HS-5 (cell line): ENCODE results near the gene SPTAN1.
A peak's percentile ranks its signal among the peaks of the same experiment; 100 is the strongest.
"Not testable (repeated sequence)": the region's sequence is repeated elsewhere in the genome, so short reads cannot be mapped to it uniquely, and the experiment has no call there.

ENCODE experiments used
- DNase-seq: peaks from one replicate; pipeline ENCODE4 v3.0.0-alpha.2; 2012; ENCODE audit warnings: low read depth

The SPTAN1 gene

DNA sequence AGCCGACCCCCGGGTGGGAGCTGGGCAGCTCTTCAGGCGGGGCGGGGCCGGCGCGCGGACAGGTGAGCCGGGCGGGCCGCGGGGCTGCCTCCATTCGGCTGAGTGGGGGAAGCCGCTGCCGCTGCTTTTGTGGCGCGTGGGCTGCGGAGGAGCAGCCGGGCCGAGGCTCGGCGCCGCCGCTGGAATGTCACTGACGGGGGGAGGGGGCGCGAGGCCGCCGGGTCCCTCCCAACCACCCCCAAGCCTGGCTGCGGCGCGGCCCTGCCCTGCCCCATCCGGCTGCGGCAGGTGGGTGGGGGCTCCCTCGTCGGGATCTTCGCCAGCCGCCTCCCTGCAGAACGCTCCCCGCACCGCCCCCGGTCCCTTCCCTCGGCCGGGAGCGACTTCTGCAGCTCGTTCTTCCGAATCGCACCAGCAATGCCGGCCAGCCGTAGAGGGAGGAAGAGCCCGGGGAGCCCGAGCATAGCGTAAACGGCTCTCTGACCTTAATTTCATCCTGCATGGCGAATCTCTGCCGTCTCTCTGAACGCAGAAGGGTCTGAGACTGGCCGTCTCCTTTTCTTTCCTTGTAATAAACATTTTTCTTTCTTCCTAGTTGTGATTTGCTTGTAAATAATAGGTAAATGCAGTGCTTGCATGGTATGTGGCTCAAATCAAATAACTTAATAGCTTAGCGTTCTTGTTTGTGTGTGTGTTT lies 505 bp downstream of the SPTAN1 start:
- DNase-seq, result no peak

DNA sequence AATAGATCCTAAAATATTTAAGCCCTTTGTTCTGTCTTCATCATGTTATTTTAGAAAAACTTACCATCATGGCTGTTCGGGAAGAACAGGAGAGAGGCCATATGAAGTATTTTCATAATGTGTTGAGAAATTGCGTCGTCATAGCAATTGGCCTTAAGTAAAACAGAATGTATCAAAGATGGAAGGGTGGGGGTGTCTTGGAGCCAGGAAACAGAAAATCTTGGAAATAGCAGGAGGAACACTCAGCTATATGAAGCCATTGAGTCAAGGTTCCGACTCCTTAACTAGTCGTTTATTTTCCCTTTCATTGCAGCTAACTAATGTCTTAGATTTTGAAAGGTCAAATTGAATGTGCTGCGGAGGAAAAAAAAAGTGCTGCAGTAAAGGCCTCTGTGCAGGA lies 1.3 kb downstream of the SPTAN1 start:
- DNase-seq, result peak; percentile 50

DNA sequence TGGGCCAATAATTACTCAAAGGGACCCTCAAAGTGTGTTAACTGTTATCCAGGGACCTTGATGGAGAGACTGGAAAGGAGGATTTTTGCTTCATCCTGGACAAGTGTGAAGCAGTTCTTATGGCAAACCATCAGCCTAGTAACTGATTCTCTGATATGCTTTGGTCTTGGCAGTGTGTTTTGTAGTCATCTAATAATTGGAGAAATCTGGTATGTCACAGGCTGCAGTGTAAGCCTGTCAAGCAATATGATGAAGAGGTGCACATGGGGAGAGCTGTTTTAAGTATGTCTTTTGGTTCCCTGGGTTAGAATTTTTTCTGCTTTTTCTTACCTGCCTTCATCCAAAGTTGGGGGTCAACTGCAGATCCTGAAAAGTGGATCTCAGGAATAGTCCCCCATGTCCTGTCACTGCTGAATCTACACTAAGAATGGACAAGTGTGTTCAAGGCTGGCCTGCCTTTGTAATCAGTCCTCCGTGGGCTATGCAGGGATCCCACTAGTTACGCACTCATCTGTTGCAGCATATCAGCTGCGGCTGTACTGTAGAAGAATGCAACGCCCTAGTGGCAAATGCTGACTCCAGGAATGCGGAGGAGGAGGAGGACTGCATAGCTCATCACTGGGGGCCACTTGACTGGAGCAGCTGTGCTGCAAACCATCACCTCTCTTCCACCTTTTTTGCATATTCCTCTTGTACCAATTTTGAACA lies 1.9 kb downstream of the SPTAN1 start:
- peak; percentile 88 for DNase-seq

DNA sequence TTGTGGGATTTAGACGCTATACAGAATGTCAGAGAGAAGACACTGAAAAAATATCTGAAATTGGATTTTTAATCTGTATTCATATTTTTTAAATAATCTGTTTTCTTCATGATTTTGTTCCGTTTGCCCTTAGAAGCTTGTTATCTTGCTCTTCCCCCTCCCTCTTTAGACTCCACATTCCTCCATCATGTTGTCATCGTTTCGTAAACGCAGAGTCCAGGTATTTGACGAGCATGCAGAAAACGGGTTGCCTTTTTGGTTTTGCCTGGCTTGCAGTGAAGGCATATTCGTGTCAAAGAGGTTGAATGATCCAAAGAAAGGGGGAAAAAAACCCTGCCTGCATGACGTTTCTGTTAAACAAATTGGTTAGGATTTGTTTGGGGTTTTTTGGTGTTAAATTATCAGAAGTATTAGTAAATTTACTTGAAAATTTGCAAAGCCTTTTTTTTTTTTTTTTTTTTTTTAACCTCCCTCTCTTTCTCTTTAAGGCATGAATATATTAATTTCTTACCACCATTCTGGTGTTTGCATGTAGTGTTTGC lies 2.9 kb downstream of the SPTAN1 start:
- DNase-seq, result peak; percentile 73

DNA sequence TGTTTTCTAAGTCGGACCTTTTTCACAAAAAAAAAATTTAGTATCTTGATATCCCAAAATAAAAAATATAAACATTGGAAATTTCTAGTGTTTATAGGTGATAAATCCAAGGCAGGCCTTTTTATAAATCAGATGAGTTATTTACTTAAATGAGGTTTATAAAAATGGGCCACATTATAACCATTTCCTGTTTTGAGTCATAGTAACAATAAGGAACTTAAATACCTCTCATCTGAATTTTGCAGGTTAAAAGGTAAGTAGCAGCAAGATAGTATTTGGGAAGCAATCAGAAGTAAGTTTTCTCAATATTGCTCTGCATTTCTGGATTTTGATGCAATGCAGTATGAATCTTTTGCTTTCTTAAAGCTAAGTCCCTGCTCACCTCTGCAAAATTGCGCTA lies 3.9 kb downstream of the SPTAN1 start:
- no peak for DNase-seq

DNA sequence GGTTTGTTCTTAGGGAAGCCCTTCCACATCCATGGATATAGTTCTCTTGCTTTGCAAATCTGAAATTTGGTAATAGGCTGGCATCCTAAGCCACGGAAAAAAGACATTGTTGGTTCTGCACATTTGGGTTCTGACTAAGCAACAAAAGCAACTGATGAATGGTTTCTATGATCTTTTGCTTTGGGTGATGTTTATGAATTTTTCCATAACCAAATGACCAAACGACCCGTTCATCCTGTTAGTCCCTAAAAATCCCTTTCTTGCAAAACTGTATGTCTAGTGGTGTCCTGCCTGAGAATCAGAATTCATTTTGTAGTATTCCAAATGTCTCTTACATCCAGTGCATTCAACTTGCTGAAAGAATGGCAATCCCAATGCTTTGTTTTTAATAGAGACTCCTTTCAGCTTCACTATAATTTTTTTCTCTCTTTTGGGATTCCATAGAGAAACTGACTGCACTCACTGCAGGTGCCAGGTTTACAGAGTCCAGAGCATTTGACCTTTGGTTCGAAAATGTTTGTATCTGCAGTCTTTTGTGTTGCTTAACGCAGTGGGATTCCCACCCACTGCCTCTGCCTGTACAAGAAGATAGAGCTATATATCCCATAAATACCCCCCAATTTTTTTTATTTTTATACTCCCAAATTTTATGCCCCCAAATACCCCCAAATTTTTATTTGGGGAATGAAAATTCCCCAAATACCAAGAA lies 4.7 kb downstream of the SPTAN1 start:
- no peak for DNase-seq

DNA sequence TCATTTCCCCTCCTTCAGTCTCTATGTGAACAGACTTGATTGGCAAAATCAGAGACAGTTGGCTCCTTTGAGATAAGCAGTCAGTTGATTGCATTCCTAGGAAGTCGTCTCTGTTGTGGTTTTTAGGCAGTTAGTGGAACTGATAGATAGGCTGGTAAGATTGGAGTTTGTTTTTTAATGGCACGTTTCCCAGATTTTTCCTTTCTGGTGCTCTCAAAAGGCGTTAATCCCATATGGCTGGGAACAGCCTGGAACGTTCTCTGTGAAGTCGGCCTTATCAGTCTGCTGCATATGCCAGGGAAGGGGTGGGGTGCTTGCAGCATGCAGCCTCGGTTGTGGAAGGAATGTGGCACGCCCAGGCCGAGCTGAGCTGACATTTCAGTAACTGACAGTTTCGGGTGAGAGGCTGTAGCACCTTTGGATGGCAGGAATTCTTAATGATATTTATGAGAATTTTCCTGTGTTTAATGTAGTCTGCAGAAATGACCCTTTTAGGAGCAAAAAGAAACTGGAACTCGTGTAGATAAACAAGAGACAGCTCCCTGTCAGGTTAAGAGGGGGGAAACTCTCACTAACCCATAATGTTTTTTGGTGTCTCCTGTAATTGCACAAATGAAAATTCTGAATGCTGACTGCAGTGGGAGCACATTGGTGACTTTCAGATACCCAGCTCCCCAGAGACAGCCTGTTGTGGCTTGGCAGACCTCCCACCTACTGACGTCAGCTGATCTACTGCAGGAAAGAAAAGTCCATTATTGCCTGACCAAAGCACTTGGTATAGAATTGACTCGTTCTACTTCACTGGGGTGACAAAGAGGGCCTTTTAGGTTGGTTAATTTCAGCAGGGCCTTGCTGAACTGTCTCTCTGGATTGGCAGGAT lies 6.3 kb downstream of the SPTAN1 start:
- DNase-seq, result peak; percentile 67

DNA sequence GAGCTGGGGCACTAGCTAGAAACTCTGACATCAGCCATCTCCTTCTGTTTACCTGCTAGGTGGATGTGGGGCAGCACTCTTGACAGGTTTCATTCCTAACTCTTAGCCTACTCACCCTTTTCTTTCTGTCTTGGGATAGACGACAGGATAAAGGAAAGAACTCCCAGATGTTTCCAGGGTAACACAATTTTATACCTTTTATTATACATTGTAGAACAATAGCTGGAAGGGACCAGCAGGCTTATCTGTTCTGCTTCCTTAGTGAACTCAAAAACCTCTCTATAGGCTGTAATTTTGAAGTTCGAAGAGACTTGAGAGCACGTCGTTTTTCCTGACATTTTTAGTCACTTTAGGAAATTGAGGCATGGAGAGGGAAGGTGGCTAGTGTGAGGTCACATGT lies 13.2 kb downstream of the SPTAN1 start:
- no peak for DNase-seq

DNA sequence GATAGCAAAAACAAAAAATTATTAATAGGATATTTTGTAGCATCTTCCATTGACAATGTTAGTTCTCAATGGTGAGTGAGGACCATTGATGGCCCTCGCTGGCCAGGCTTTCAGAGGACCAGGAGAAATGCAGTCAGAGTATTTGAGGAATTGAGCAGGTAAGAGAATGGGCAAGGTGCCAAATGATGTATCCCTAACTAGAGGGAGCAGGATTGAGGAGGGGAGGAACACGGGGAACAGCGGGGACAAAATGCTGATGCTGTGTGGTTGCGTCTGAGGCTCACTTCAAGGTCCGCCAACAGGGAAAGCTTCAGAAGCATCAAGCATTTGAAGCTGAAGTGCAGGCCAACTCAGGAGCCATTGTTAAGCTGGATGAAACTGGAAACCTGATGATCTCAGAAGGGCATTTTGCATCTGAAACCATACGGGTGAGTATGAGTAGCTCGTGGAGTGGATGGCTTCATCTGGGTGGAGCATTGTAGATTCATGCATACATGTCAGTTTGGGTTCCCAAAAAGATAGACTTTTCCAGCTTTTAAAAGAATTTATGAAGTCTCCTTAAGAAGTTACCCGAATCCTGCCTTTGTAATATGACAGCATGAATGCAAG lies 16.2 kb downstream of the SPTAN1 start:
- no peak for DNase-seq

DNA sequence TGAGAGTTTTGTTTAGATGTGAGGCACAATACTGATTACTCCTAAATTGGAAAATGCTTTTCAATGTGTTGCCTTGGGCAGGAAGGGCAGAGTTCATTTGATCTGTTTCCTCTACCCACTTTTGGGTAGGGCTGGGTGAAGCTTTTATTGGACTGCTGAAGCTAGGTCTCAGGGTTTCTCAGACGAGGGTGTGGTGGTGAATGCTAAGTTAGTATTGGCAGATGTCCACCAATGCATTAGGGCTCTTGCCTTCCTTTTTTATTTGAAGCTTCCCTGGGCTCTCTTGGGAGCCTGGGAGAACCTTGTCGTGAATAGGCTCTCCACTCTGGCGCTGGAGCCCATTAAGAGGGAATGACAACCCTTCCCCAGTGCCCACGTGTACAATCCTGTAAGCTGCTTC lies 23.1 kb downstream of the SPTAN1 start:
- DNase-seq, result no peak

DNA sequence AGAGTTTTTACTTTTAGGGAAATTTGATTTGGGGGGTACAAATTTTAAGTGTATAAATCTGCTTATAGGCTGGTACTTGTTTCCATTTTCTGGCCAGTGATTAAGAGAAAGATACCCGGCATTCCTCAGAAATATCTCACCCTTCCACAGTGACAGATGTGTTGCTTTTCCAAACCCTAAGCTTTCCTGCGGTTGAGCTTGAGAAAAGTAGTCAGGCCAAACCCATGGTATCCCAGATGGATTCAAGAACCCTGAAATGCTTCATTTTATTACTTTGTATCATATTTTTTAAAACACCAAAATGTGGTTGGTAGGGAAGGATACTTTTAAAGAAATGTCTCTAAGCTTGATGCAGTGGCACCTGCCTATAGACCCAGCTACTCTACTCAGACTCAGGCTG lies 23.5 kb downstream of the SPTAN1 start:
- no peak for DNase-seq

DNA sequence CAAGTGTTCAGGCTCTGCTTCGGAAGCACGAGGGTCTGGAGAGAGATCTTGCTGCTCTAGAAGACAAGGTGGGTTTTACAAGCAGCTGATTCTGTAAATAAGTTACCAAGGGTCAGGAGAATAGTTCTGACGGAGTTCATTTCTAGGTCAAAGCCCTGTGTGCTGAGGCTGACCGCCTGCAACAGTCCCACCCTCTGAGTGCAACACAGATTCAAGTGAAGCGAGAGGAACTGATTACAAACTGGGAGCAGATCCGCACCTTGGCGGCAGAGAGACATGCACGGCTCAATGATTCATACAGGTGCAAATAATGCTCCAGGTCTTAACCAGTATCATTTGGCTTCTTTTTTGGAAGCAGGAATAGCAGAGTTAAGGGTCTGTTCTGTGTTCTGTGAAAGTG lies 24.8 kb downstream of the SPTAN1 start:
- DNase-seq, result no peak

DNA sequence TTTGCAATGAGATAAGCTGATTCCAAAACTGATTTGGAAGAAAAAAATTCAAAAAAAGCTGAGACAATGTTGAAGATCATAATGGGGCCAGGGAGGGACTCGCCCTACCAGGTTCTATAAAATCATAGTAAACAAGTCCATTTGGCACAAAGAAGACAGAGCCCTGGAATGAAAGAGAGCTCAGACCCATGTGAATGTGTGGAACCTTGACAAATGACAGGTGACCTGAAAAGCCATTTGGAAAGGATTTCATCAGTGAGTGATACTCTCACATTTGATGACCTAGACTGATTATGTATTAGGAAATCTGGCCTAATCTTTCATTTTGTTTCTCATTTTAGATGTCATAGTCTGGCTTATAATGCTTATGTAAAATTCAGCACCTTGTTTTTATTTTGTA lies 26.8 kb downstream of the SPTAN1 start:
- no peak for DNase-seq

DNA sequence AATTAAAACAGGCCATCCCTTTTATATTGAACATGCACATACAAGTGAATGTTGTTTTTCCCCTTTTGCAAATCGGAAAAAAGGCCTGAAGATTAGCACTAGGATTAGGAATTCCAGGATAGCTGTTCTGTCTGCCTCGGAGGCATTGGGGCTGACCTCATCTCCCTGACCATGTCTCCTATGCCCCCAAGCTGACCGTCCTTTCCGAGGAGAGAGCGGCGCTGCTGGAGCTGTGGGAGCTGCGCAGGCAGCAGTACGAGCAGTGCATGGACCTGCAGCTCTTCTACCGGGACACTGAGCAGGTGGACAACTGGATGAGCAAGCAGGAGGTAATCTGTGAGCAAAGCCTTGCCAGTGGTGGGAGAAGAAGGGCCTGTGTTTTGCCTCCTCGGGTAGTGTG lies 28.3 kb downstream of the SPTAN1 start:
- no peak for DNase-seq

DNA sequence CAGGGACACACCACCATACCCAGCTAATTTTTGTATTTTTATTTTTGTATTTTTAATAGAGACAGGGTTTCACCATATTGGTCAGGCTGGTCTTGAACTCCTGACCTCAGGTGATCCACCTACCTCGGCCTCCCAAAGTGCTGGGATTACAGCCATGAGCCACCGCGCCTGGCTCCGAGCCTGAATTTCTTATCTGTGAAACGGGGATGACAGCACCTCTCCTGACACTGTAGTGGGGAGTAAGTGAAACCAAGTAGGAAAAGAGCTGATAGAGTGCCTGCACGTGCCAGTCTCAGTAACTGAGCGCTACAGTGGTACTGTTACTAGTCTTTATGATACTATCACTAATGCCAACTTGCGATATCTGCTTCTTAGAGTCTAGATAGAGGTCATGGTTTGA lies 32.8 kb downstream of the SPTAN1 start:
- not testable (repeated sequence) for DNase-seq

DNA sequence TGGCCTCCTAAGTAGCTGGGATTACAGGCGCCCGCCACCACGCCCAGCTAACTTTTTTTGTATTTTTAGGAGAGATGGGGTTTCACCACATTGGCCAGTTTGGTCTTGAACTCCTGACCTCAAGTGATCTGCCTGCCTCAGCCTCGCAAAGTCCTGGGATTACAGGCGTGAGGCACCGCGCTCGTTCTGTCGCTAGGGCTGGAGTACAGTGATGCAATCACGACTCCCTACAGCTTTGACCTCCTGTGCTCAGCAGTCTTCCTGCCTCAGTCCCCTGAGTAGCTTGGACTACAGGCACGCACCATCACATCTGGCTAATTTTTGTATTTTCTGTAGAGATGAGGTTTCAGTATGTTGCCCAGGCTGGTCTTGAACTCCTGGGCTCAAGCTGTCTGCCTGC lies 34.5 kb downstream of the SPTAN1 start:
- not testable (repeated sequence) for DNase-seq

DNA sequence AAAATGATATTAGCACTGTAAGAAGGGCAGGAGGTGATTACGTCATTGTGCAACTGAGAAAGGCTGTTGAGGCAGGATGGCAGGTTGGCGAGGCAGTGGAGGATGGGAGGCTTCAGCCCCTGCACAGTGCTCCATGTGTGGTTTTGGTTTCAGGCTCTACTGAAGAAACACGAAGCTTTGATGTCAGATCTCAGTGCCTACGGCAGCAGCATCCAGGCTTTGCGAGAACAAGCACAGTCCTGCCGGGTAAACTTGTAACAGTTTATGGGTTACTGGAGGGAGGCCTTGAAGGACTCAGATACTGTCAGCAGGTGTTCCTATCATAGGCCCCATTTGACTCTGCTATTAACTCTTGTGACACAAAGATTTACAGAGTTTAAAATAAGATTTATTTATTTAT lies 35.1 kb downstream of the SPTAN1 start:
- no peak for DNase-seq

DNA sequence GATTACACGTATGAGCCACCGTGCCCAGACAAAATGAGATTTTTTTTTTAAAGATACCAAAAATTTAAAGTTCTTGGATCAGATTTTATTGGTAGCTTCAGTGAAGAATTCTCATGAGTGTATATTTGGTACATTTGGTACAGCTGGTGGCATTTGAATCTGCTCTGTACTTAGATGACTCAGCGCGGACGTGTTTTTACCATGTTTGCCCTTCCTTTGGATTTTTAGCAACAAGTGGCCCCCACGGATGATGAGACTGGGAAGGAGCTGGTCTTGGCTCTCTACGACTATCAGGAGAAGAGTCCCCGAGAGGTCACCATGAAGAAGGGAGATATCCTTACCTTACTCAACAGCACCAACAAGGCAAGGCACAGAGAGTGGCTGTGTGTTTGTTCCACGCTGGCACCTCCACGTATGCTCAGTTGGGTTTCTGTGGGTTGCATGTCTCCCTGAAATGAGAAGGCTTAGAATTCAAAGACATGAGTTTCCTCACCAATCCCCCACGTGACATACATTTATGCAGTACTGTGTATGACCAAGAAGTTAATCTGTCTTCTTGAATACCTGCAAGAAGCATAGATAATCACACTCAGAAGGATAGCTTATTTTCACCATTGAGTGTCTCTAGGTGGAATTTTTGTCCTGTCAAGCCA lies 36.3 kb downstream of the SPTAN1 start:
- DNase-seq, result no peak

DNA sequence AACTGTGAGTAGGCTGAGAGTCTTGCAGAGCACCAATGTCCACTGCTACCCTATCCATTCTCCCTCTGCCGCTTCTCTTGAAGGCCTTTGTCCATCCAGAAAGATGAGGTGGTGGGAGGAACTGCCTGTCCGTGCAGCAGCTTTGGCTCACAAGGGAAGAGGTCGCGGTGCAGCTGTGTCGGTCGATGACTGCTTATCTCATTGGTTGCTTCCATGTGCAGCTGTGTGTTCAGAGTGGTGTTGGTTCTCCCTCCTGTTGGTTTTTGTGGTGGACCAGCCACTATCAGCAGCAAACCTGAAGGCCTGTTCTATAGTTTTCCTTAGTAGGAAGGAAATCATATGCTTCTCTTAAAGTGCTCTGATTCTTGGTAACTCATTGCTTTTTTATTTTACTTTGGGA lies 40.7 kb downstream of the SPTAN1 start:
- no peak for DNase-seq

DNA sequence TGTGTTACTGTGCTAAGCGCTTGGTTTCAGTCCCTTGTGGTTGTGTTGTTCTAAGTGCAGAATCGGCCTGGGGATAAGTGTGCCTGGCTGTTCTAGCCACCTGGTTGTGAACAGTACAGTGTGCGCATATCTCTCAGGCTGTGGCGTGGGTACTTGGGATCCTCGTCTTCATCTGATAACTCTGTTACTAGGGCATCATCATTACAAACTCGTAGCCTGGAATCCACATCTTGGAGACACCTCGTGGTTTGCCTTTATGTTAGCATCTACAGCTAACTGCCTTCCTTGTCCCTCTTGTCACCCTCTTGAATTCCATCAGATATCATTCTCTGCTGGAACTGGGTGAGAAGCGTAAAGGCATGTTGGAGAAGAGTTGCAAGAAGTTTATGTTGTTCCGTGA lies 41.5 kb downstream of the SPTAN1 start:
- no peak for DNase-seq

DNA sequence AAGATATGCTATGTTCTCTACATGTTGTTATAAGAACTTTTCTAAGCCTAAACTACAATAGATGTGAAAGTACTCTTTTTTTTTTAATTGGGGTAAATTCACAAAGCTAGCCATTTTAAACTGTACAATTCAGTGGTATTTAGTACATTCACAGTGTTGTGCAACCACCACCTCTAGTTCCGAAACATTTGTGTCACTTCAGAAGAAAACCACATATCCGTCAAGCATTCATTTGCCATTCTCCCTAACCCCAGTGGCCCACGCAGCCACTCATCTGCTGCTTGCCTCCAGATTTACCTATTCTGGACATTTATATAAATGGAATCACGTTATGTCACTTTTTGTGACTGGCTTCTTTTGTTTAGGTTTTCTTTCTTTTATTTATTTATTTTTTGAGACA lies 43.1 kb downstream of the SPTAN1 start:
- no peak for DNase-seq
